Karpas-422 (cell line): ENCODE results near the gene PIP5K1A. TPM values are rescaled to one million over a fixed set of nuclear protein-coding genes. Genes with fewer than 3 reads are reported as not detected.
"Not testable (repeated sequence)": the region's sequence is repeated elsewhere in the genome, so short reads cannot be mapped to it uniquely, and the experiment has no call there.

Experiments
- DNase-seq: peaks from one replicate; pipeline ENCODE4 v3.0.0-alpha.2; 2015
- H2AFZ ChIP-seq: fragments of 200-600 bp; sonication (generic); 2 replicates; pipeline ENCODE4 v1.6.1; 2014; ENCODE audit warnings: antibody characterized with exemption, low read length, mixed read lengths
- H3K27ac ChIP-seq: fragments of 200-600 bp; sonication (generic); 2 replicates; pipeline ENCODE4 v1.5.1; 2014; ENCODE audit warnings: mild to moderate bottlenecking, low read length, moderate library complexity
- H3K27me3 ChIP-seq: fragments of 200-600 bp; sonication (generic); 2 replicates; pipeline ENCODE4 v1.6.1; 2014; ENCODE audit warnings: low read length, mixed read lengths
- H3K36me3 ChIP-seq: fragments of 200-600 bp; sonication (generic); 2 replicates; pipeline ENCODE4 v1.6.1; 2014; ENCODE audit warnings: low read length, mixed read lengths; ENCODE audit not compliant: insufficient read depth
- H3K4me1 ChIP-seq: fragments of 200-600 bp; sonication (generic); 2 replicates; pipeline ENCODE4 v1.6.1; 2014; ENCODE audit warnings: mild to moderate bottlenecking, low read length, mixed read lengths
- H3K4me2 ChIP-seq: fragments of 200-600 bp; sonication (generic); 2 replicates; pipeline ENCODE4 v1.6.1; 2014; ENCODE audit warnings: low read length, low read depth, mild to moderate bottlenecking; ENCODE audit not compliant: poor library complexity, severe bottlenecking
- H3K4me3 ChIP-seq: fragments of 200-600 bp; sonication (generic); 2 replicates; pipeline ENCODE4 v1.5.1; 2014; ENCODE audit warnings: mild to moderate bottlenecking, antibody characterized with exemption, low read length, mixed read lengths
- H3K79me2 ChIP-seq: fragments of 200-600 bp; sonication (generic); 2 replicates; pipeline ENCODE4 v1.6.1; 2014; ENCODE audit warnings: mild to moderate bottlenecking, low read length, mixed read lengths
- H3K9ac ChIP-seq: fragments of 200-600 bp; sonication (generic); 2 replicates; pipeline ENCODE4 v1.6.0; 2014; ENCODE audit warnings: low read length
- H3K9me2 ChIP-seq: fragments of 200-600 bp; sonication (generic), shearing (Covaris generic); replicated peaks from 2 replicates; pipeline ENCODE4 v1.6.0; 2014; ENCODE audit warnings: mild to moderate bottlenecking, low read length, moderate library complexity; ENCODE audit not compliant: insufficient read depth
- H3K9me3 ChIP-seq: fragments of 300-700, 200-600 bp; sonication (generic); 2 replicates; pipeline ENCODE4 v1.6.1; 2014; ENCODE audit warnings: low read length, mixed read lengths
- H4K20me1 ChIP-seq: fragments of 200-600 bp; sonication (generic); 2 replicates; pipeline ENCODE4 v1.6.1; 2014; ENCODE audit warnings: mild to moderate bottlenecking, antibody characterized with exemption, low read length, low read depth; ENCODE audit not compliant: insufficient read depth
- total RNA-seq: library from RNA; depleted of rRNA; stranded (reverse); fragments of >200 nt; shearing (Covaris generic); gene quantifications from 2 replicates; pipeline ENCODE4 v1.2.3, GENCODE V29; 2014; ENCODE audit warnings: low replicate concordance

The PIP5K1A gene
- total RNA-seq, 1 experiment from 2014 or later, result 75.9 TPM

GRCh38 chr1:151266821-151267220 is 68.5 kb downstream of the PIP5K1A start:
- Histone ChIP-seq H2AFZ (no peak overlapping the region), H3K27me3 (no peaks in the 10 kb centered on the region), H3K27ac (no peak overlapping the region), H3K4me1 (no peaks in the 10 kb centered on the region), H4K20me1 (no peaks in the 10 kb centered on the region), H3K9me3 (no peaks in the 10 kb centered on the region), H3K79me2 (peaks cover 4% of the 10 kb centered on the region), H3K4me3 (no peak overlapping the region), H3K9ac (no peak overlapping the region), H3K4me2 (no peak overlapping the region), H3K36me3 (peaks cover 24% of the 10 kb centered on the region), H3K9me2 (no peaks in the 10 kb centered on the region)
- no peak for DNase-seq

GRCh38 chr1:151267760-151268159 is 69.4 kb downstream of the PIP5K1A start:
- Histone ChIP-seq H3K27me3 (no peaks in the 10 kb centered on the region), H3K36me3 (peaks cover 18% of the 10 kb centered on the region), H3K9ac (no peak overlapping the region), H3K27ac (no peak overlapping the region), H3K4me3 (no peak overlapping the region), H3K79me2 (no peaks in the 10 kb centered on the region), H2AFZ (no peak overlapping the region), H3K9me2 (no peaks in the 10 kb centered on the region), H4K20me1 (no peaks in the 10 kb centered on the region), H3K4me1 (no peaks in the 10 kb centered on the region), H3K4me2 (no peak overlapping the region), H3K9me3 (no peaks in the 10 kb centered on the region)
- no peak for DNase-seq

- no peaks in the 10 kb centered on the region for H3K27me3 ChIP-seq
- H3K4me1 ChIP-seq, result peaks cover 13% of the 10 kb centered on the region
- no peak overlapping the region for H3K4me3 ChIP-seq
- no peaks in the 10 kb centered on the region for H4K20me1 ChIP-seq
- no peaks in the 10 kb centered on the region for H3K79me2 ChIP-seq
- no peaks in the 10 kb centered on the region for H3K36me3 ChIP-seq
- H2AFZ ChIP-seq, result no peak overlapping the region
- no peak overlapping the region for H3K27ac ChIP-seq
- DNase-seq, result no peak
- H3K4me2 ChIP-seq, result no peak overlapping the region
- H3K9me2 ChIP-seq, result no peaks in the 10 kb centered on the region
- H3K9ac ChIP-seq, result no peak overlapping the region
- H3K9me3 ChIP-seq, result no peaks in the 10 kb centered on the region
Observed at GRCh38 chr1:151273924-151274466, 75.6 kb downstream of the PIP5K1A start.

- not testable (repeated sequence) for H3K27ac ChIP-seq, DNase-seq, H4K20me1 ChIP-seq, H3K9me3 ChIP-seq, H3K79me2 ChIP-seq, H3K9me2 ChIP-seq, H3K4me3 ChIP-seq, H2AFZ ChIP-seq, H3K36me3 ChIP-seq, H3K27me3 ChIP-seq, H3K9ac ChIP-seq, H3K4me2 ChIP-seq
- peaks cover 13% of the 10 kb centered on the region for H3K4me1 ChIP-seq
Observed at GRCh38 chr1:151275341-151275740, 77.0 kb downstream of the PIP5K1A start.

GRCh38 chr1:151277249-151277648 is 78.9 kb downstream of the PIP5K1A start:
- Histone ChIP-seq H3K9me2 (no peaks in the 10 kb centered on the region), H3K4me2 (peak overlapping the region; percentile 47), H3K4me1 (peaks cover 18% of the 10 kb centered on the region), H3K27ac (peak overlapping the region; percentile 70), H3K27me3 (no peaks in the 10 kb centered on the region), H3K9me3 (no peaks in the 10 kb centered on the region), H3K9ac (0 out of 2 replicates have a peak overlapping the region, but pooled peaks have one; percentile 10), H3K79me2 (no peaks in the 10 kb centered on the region), H3K36me3 (no peaks in the 10 kb centered on the region), H4K20me1 (no peaks in the 10 kb centered on the region), H3K4me3 (peak overlapping the region; percentile 10; the same call in 1 of the 2 replicates), H2AFZ (peak overlapping the region; percentile 81)
- DNase-seq, result peak; percentile 71

- H3K36me3 ChIP-seq, result no peaks in the 10 kb centered on the region
- H3K27ac ChIP-seq, result peak overlapping the region; percentile 88
- H3K4me2 ChIP-seq, result peak overlapping the region; percentile 79
- H3K27me3 ChIP-seq, result no peaks in the 10 kb centered on the region
- peaks cover 8% of the 10 kb centered on the region; the same call in 1 of the 2 replicates for H4K20me1 ChIP-seq
- no peaks in the 10 kb centered on the region for H3K9me3 ChIP-seq
- H3K4me3 ChIP-seq, result peak overlapping the region; percentile 80
- peaks cover 33% of the 10 kb centered on the region for H3K4me1 ChIP-seq
- peak; percentile 99 for DNase-seq
- H2AFZ ChIP-seq, result peak overlapping the region; percentile 78; the same call in 1 of the 2 replicates
- peaks cover 38% of the 10 kb centered on the region for H3K79me2 ChIP-seq
- peak overlapping the region; percentile 79 for H3K9ac ChIP-seq
- H3K9me2 ChIP-seq, result no peaks in the 10 kb centered on the region
Observed at GRCh38 chr1:151281225-151281968, 83.0 kb downstream of the PIP5K1A start.

- Histone ChIP-seq H3K79me2 (peaks cover 38% of the 10 kb centered on the region), H3K4me2 (peak within 1 kb of the TSS; percentile 90), H3K4me3 (peak within 1 kb of the TSS; percentile 80), H3K9me2 (no peaks in the 10 kb centered on the region), H3K27ac (peak within 1 kb of the TSS; percentile 88), H3K9ac (peak within 1 kb of the TSS; percentile 99), H3K9me3 (no peaks in the 10 kb centered on the region), H3K27me3 (no peaks in the 10 kb centered on the region), H3K36me3 (peaks cover 4% of the 10 kb centered on the region; the same call in 1 of the 2 replicates), H2AFZ (peak within 1 kb of the TSS; percentile 78; the same call in 1 of the 2 replicates), H3K4me1 (peaks cover 25% of the 10 kb centered on the region), H4K20me1 (peaks cover 8% of the 10 kb centered on the region; the same call in 1 of the 2 replicates)
- peak; percentile 100 for DNase-seq
Observed at GRCh38 chr1:151281969-151282882, 83.9 kb downstream of the PIP5K1A start, which contains the start of gene ZNF687. ZNF687 (plus strand) TSS chr1:151282299; CDS start chr1:151286292, 3,993 bp downstream.
